ENCODE measurements around the gene CD226.
"Not testable (repeated sequence)": the region's sequence is repeated elsewhere in the genome, so short reads cannot be mapped to it uniquely, and the experiment has no call there.

The CD226 gene

DNA sequence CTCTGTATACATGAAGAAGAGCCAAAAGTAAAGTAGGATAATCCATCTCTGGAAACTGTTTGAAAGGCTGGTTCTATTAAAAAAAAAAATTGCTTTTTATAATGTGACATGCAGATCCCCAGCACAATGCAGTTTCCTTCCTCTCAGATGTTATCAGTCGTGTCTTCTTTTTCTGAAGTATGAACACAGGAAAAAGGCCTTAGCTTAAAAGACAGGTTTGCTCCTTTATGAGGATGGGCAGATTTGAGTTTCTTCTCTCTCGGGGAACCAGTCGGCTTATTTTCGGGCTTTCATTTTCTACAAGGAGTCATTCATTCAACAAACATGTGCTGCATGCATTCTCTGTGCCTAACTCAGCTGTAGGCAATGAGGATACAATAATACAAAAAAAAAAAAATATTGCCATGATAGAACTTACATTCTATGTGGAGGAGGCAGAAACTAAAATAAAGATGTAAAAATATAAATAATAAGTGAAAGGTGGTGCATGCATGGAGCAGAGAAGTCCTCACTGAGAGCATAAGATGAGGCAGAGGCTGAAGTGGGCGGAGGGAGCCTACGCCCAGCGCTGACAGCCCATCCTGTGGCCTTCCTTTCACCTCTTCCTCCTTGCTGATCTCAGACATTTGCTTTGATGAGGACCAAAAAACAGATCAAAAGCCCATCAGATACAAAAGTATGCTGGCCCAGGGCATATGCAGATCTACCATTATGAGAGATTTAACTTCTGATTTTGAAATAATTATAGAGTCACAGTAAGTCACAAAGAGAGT lies at the start of gene CD226:
Gene CD226, minus strand, starts transcription at position 513 of the 773 bp plus-strand sequence. Its CDS starts 467 bp downstream, at position 46.
- DNase-seq, result no peak

DNA sequence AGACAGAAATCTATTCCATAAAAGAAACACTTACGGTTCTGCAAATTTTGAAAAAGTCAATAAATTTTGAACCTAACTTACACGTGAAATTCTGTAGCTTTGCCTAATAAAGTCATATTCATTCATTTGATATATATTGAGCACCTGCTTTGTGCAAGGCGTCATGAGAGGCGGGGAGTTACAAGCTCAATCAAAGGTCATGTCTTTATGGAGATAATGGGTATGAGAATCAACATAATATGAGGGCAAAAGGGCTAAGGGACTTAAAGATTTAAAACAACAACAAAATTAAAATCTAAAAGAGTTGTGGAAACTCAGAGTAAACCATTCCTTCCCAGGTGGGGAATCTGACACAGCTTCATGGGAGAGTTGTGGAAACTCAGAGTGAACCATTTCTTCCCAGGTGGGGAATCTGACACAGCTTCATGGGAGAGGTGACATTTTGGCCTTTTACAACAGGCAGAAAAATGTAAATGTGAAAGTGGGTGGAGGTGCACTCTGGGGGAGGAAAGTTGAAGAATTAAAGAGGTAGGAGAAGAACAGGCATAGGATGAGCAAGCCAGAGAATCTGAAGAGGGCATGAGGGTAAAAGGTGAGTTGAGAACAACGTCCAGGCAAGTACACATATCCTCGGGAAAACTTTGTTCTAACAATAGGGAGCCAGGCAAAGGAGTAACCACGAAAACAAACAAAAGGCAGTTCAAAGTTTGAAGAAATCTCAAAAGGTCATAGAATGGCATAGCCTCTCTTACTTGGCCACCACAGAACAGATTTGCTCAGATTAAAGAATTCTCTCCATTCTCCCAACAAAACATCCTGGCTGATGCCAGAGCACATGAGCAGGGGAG lies 49.5 kb upstream of the CD226 start:
- no peak for DNase-seq

DNA sequence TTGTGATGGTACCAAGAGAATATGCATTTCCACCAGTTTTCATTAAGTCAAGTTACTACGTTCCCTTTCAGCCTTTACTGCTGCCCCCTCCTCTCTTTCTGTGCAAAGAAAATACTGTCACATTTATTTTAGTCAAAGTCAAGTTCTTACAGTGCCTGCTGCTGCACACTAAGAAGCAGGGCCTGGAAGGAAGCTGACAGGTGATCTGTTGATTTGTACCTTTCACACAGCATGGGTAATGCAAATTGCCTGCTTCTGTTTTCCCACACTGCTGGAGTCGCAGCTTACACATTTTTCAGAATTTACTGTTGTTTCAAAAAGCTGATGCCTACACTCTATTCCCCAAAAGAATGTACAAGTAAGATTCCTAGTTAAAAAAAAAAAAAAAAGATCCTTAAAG lies 48.7 kb upstream of the CD226 start:
- no peak for DNase-seq

DNA sequence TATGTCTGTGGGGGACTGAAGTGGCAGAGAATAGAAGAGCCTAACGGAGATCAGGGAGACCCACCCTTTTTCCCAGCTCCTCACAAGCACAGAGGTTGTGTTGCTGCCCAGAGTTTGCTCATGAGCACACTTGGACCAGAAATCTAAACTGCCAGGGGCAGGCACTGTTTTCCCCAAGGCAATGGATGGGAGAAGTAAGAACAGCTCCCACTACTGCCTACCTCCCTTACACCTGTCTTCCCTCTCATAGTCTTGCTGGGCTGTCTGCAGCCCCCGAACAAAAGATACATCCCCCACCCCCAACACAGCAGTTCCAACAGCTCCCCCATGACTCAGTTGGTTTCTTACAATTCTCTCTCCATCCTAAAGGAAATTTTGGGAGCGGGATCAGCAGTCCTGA lies 48.1 kb upstream of the CD226 start:
- DNase-seq, result no peak

DNA sequence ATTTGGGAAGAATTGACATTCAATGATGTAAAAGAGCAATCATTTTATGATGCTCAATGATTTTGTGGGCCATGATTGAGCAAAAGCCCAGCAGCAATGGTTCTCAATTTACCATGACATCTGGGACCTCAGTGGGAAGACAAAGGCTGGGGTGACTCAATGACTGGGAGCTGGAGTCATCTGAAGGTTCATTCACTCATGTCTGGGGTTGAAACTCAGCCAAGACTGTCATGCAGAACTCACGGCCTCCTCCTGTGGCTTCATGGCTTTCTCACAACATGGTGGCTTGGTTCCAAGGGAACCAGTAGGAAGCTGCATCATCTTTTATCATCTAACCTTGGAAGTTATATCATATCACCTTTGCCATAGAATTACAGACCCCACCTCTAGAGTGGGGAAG lies 45.1 kb upstream of the CD226 start:
- DNase-seq, result no peak

DNA sequence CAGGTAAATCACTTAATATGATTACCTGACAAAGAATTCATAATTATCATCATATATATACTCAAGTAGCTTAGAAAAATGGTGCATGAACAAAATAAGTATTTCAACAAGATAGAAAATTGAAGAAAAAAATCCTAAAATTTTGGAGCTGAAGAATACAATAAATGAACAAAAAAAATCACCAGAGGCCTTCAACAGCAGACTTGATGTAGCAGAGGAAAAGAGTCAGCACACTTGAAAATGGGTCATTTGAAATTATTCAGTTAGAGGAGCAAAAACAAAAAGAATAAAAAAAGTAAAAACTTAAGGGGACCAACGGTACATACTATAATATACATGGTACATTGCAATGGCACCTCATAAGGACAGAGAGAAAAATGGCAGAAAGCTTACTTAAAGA lies 40.2 kb upstream of the CD226 start:
- no peak for DNase-seq

DNA sequence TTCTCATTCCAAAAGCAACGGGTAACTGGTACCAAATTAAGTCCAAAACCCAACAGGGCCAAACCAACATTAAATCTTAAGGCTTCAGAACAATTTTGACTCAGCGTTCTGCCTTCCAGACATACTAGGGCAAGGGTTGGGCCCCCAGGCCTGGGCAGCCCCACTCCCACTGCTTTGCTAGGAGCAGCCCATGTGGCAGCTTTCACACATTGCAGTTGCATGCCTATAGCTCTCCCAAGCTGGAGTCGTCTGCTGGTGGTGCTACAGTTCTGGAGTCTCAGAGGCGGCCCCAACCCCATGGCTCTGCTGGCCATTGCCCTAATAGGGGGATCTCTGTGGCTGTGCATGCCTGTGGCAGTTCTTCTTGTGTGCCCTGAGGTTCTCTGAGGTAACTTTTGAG lies 37.6 kb upstream of the CD226 start:
- DNase-seq, result no peak

DNA sequence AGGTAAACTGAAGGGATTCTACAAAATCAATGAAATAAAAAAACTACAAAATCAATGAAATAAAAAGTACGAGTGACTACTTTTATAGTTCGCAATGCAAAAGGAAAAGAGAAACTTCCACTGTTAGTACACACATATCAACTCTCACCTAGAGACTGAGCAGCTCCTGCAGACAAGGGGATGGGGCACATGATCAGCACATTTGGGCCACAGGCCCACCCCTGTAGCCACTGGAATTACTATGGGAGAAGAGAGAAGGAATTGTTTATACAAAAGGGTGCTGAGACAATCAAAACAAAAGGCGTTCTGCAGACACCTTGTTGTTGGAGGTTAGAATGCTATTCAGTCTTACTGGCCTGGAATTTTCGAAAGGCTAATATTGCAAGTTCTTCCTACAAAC lies 34.7 kb upstream of the CD226 start:
- no peak for DNase-seq

DNA sequence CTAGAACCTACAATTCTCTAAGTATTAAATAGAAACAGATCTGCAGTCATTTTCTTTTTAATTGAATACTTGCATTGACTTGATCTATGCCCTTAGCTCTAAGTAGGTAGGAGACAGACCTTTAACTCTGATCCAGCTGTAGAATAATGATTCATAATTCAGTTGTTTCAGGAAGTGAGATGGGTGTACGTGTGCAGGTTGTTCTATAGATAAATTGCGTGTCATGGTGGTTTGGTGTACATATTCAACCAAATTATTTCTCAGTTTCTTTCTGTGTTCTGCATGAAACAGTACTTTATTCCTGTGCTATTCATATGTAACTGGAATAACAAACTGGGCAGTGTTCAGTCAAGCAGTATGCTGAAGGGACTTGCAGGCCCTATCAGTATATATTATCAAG lies 34.3 kb upstream of the CD226 start:
- DNase-seq, result no peak

DNA sequence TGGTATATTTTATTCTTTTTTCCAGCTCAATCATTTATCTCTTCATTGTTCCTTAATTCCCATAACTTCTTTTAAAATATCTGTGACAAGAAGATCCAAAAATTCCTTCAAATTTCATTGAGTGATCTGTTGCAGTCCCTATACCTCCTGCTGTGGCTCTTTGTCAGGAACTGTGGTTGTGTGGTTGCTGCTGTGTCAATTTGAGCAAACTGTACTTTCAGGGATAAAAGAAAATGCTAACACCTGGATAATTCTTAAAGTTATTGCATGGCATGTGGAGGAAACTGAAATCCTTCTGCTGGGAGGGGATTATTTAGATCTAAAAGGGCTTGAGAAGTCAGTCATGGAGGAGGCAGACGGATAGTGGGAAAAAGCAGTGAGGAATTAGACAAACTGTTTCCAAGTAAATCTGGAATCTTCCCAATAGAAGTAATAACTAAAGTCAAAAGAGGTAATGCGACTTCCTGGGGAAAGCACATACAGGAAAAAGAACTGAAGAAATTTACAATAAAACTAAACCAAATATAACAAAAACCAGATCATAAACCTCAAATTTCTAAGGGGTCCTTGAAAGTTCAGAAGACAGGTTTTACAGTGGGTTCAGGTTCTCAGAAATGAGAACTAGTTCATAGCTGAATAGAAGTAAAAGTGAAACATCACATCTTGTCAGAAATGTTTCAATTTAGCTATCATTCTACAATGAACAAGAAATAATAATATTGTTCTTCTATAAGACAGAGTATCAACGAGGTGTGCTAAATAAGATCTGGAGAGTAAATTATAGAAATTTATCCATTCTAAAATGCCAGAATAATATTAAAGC lies 33.5 kb upstream of the CD226 start:
- no peak for DNase-seq

DNA sequence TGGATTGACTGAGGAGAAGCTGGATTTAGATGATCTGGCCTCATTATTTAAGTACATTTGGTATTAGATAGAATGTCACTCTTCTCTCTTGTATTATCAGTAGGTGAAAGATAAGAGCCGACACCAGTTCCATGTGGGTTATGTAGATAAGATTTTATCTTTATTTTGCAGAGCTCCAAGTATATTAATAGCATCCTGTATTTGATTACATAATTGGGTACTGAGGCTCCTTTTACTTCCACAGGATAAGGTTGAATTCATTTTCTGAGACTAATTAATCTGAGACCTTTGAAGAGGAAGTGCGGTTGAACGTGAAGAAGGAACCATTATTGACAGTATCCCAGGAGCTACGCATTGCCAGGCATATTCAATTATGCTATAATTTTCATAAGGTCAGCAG lies 32.8 kb upstream of the CD226 start:
- no peak for DNase-seq

DNA sequence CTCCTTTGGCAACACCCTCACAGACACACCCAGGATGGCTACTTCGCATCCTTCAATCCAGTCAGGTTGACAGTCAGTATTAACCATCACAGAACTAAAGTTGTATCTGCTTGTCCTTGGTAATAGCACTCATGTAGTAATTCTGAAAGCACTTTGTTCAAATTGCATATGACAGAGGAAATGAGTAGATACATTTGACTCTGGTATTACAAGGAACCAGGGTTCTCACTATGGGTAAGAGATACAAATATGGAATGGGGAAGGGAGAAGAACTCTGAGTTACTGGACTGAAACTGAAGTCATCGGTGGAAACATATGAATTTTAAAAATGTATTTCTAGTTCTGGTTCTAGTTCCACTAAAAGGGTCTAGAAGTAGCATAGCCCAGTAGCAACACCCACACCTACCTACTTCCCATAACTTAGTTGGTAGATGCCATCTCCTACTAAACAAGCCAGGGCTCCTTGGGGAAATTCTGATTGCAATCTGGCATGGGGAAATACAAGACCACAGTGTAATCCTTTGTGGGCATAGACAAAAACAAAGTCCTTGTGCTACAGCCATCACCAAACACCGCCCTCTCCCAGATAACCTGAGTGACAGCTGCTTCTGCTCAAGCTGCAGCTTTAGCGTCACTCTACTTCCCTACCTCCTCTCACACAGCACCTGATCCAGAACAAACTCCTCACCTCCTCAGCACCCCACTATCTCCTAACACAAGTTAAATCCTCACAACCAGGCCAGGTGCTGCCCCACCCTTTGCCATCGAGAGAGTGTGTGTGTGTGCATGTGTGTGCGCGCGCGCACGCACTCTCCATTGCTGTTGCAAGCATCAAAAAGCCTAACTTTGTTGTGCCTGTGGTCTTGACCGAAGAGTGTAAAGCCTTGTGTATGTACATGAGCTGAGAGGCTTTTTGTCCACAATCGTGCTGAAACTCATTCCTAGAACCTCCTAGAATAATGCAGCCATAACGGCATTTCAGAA lies 31.4 kb upstream of the CD226 start:
- no peak for DNase-seq

DNA sequence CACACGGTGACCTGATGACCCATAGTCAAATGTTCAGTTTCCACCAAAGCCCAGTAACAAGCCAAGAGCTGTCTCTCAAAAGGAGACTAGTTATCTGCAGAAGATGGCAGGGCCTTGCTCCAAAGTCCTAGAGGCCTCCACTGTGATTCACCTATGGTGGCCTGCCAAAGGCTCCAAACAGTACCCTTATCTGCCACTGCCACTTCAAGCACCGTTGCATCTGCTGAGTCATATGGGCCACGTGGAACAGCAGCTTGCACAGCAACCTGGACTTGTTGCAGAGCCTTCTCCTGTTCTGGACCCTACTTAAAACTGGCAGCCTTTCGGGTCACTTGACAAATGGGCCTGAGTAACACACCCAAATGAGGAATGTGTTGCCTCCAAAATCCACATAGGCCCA lies 27.6 kb upstream of the CD226 start:
- not testable (repeated sequence) for DNase-seq

DNA sequence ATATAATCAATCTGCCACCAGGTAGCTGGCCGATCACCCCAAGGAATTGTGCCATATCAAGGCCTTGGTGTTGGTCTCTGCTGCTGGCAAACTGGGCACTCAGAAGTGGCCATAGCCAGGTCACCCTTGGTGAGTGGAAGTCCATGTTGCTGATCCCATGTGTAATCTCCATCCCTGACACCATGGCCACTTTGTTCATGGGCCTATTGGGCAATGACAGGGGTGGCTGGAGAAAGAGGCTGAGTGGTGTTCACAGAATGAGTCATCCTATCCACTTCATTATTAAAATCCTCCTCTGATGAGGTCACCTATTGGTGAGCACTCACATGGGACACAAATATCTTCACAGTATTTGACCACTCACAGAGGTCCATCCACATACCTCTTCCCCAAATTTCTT lies 26.7 kb upstream of the CD226 start:
- no peak for DNase-seq

DNA sequence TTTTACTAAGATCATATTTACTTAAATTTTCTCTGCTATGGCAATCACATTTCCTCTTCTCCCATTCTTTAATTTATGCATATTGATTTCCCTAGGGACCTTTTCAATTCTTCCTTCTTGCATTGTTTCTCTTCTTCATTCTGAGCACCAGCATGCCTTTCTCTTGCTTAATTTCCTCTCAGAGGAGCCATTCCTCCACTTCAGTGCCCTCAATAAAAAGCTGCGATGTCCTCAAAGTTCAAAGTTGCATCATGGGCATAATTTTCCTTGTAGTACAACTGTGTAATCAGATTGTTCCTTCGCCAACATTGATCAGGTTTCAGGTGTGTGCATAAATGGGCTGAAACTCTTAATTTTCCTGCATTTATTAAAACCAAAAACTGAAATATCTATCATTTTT lies 21.8 kb upstream of the CD226 start:
- no peak for DNase-seq

DNA sequence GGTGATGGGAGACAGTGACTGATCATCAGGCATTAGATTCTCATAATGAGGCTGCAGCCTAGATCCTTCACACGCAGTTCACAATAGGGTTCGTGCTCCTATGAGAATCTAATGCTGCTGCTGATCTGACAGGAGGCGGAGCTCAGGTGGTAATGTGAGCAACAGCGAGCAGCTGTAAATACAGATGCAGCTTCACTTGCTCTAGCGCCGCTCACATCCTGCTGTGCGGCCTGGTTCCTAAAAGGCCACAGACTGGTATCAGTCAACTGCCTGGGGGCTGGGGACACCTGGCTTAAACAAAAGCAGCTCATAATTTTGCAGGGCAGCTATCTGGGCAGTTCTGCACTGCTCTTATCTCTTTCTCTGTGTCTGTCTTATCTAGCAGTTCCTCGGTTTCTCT lies 20.4 kb upstream of the CD226 start:
- peak; percentile 78 for DNase-seq

DNA sequence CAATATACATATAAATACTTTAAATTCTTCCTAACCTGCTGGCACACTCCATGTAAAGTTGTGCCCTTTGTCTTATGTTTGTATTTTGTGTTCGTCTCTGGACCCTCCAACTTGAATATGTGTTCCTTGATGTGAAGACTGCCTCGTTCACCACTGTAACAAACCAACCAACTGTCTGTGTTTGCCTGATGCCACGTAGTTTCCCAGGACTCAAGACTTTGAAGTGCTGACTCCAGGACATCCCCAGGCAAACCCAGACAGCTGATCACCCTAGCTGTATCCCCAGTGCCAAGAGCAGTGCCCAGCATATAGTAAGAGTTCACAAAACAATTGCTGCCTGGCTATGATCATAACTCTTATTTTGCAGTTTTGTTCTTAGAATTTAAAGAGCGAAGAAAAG lies 15.5 kb upstream of the CD226 start:
- DNase-seq, result no peak

DNA sequence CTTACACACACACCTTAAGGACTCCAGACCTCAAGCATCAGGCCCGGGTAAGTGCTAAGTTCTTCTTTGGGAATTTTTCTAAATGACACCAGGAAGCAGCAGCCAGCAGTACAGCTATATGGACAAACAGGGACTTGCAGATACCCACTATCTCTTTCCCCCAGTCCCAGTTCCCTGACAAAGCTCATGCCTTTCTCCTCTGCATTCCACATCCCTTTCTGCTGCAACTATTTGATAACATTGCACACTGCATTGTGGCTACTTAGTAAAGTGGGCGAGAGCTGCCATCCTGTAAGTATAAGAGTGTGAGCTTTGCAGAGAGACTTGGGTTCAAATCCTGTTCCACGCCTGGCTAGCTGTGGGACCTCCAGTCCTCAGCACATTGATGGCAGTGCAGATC lies 14.0 kb upstream of the CD226 start:
- DNase-seq, result no peak

DNA sequence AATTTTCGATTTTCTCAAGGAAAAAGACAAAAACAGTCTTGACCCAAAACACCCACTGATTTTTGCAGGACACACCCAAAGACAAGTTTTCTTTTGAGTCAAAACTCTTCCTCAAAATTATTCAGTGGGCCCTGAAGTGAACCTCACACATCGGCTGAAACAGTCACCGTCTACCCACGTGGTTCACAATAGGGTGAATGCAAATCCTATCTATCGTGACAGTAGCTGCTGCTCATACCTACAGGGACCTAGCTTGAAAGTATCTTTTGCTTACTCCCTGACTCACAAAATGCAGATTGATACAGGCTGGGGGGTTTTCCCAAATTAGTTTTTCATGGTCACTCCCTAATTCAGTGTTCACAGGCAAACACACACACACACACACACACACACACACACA lies 10.7 kb upstream of the CD226 start:
- DNase-seq, result no peak

DNA sequence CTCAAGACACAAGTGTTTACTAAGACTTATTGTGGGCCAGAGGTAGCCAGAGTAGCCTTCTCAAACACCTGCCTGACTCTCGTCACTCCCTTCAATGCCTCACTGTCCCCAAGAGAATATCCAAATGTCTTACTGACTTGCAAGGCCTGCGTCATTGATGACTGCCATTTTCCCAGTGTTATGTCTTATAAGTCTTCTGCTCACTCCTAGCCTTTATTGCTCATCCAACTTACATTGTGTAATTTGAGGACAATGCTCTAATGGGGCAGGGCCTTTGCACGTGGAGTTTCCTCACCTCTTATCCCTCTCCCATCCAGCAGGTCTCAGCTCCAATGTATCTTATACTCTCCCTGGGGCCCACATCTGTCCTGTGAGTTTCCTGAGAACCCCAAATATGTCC lies 10.1 kb upstream of the CD226 start:
- DNase-seq, result no peak

DNA sequence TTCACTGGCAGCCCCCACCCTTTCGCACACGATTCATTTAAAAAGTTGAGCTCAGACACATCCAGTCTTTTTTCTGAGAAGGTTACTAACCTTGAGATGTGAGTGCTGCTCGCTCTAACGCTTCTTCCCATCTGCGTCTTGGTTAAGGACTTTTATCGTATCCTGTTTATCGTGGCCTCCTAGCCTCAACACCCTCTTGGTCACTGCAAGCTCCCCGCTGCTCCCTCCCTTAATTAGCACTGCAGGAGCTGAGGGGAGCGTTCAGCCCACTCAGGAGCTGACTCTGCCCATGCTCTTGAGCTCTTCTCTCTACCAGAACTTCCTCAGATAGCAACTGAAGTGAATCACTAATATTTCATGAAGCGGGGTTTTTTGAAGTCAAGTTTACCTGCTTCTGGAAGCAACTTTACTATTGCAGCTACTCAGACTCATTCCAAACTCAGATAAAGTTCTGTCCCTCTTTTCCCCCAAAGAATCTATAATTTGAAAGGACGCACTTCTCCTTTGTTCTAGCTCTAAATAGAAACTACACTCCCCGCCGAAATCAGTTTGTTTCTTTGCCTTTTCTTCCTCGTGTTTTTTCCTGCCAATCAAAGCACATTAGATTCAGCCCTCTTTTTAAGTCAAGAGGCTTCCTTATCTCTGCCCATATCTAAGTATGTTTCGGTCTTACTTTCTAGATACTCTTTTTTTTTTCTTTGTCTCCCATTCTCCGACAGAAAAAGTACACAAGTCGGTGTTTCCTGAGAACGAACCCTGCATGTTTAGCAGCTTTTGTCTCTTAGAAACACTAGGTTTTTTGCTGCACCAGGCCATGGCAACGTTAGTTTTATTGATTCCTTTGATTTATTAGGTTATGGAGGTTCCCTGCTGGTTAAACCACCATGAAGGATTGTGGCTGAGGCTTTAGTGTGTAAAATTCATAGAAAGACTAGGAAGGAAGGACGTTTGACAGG lies 9.3 kb upstream of the CD226 start:
- no peak for DNase-seq

All from COR-L47 (cell line).